ENCODE results near the gene SLC5A10.

- TF ChIP-seq POLR2A (IDR thresholded peaks at IDR 0.05), result no peak
- TF ChIP-seq, protein P1, sequence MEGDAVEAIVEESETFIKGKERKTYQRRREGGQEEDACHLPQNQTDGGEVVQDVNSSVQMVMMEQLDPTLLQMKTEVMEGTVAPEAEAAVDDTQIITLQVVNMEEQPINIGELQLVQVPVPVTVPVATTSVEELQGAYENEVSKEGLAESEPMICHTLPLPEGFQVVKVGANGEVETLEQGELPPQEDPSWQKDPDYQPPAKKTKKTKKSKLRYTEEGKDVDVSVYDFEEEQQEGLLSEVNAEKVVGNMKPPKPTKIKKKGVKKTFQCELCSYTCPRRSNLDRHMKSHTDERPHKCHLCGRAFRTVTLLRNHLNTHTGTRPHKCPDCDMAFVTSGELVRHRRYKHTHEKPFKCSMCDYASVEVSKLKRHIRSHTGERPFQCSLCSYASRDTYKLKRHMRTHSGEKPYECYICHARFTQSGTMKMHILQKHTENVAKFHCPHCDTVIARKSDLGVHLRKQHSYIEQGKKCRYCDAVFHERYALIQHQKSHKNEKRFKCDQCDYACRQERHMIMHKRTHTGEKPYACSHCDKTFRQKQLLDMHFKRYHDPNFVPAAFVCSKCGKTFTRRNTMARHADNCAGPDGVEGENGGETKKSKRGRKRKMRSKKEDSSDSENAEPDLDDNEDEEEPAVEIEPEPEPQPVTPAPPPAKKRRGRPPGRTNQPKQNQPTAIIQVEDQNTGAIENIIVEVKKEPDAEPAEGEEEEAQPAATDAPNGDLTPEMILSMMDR (IDR thresholded peaks at IDR 0.05), result no peak
Observed at GRCh38 chr17:18992454-18993130, 40.6 kb downstream of the SLC5A10 start.
